Aorta (tissue), 5 donors: ENCODE measurements around the gene ABCG1. TPM values are rescaled to one million over a fixed set of nuclear protein-coding genes. Genes with fewer than 3 reads are reported as not detected.

Experiments
- ATAC-seq: fragments of 200-7000 bp; cut with Tn5 transposase; one replicate; pipeline ENCODE4 v1.9.1; 2022; ENCODE audit warnings: moderate library complexity; ENCODE audit not compliant: low FRiP score
- DNase-seq, 2 donors: peaks; one replicate each; pipeline ENCODE4 v3.0.0-alpha.2; 2020
- H3K27ac ChIP-seq, 2 donors: one replicate each; pipeline ENCODE4 v1.5.1; 2013; ENCODE audit warnings: low read length in 2 of 2, mild to moderate bottlenecking in 2 of 2, moderate library complexity in 2 of 2, control low read depth in 1 of 2, inconsistent platforms in 1 of 2, low read depth in 1 of 2
- H3K27me3 ChIP-seq, 2 donors: one replicate each; pipeline ENCODE4 v1.6.1; 2013; ENCODE audit warnings: control low read depth in 1 of 2, low read length in 1 of 2, mild to moderate bottlenecking in 1 of 2, moderate library complexity in 1 of 2; ENCODE audit not compliant: insufficient read depth in 2 of 2, control insufficient read depth in 1 of 2
- H3K36me3 ChIP-seq, 2 donors: one replicate each; pipeline ENCODE4 v1.6.1; 2013; ENCODE audit warnings: control low read depth in 1 of 2, low read length in 1 of 2, mild to moderate bottlenecking in 1 of 2; ENCODE audit not compliant: insufficient read depth in 2 of 2, control insufficient read depth in 1 of 2
- H3K4me1 ChIP-seq, 2 donors: one replicate each; pipeline ENCODE4 v1.6.1; 2013; ENCODE audit warnings: low read length in 2 of 2, control low read depth in 1 of 2, mild to moderate bottlenecking in 1 of 2, moderate library complexity in 1 of 2; ENCODE audit not compliant: insufficient read depth in 2 of 2, control insufficient read depth in 1 of 2
- H3K4me3 ChIP-seq, 2 donors: one replicate each; pipeline ENCODE4 v1.5.1; 2013; ENCODE audit warnings: low read length in 2 of 2, control low read depth in 1 of 2, mild to moderate bottlenecking in 1 of 2
- H3K9me3 ChIP-seq: one replicate; pipeline ENCODE4 v1.6.1; 2013; ENCODE audit warnings: mild to moderate bottlenecking, low read length; ENCODE audit not compliant: control insufficient read depth
- WGBS, 2 donors: extraction: QIAGEN DNeasy Blood & Tissue Kit; methylation state at CpG; one replicate each; pipeline ENCODE4 v1.1.7; 2013; 5-methylcytosine and 5-hydroxymethylcytosine counted together
- intact Hi-C, 2 donors: fragments of 100-400 bp; cut with DNase I; formaldehyde crosslinking; loops; one replicate each; pipeline versions ENCODE4 v1.14.2 to v1.15.0; 2022
- polyA plus RNA-seq, 2 donors: library from polyadenylated mRNA; stranded (reverse); fragments of 200-250 nt; gene quantifications; one replicate each; pipeline ENCODE4 v1.2.3, GENCODE V29; 2013
- total RNA-seq, 2 donors: library from RNA; stranded (reverse); fragmentation: NEBNext Ultra II Directional; extraction: Animal tissue kit (Norgen Biotek cat#: 25700); gene quantifications; one replicate each; pipeline ENCODE4 v1.2.1, GENCODE V29; 2021
- donor health status: healthy with polysubstance abuse.
- donor health status: Bipolar disorder and iron deficiency.
- donor health status: DM: no; HTN: no; CAD: no.
- donor health status: DM: no; HTN: no; CAD: no.
- donor health status: DM: yes; HTN: yes; CAD: no.

Gene ABCG1
- total and polyA plus RNA-seq, 4 donors = 4.8 to 24.2 (median 13.1) TPM

GRCh38 chr21:42254651-42255601 lies 36.0 kb downstream of the ABCG1 start:
- no peaks in the 10 kb centered on the region for H3K27me3 ChIP-seq
- WGBS, 2 donors = 69 to 70% methylated on average over 17 of the region's 17 CpGs
- no peak for DNase-seq
- no peak overlapping the region for H3K27ac ChIP-seq
- ATAC-seq = no peak
- H3K36me3 ChIP-seq = no peaks in the 10 kb centered on the region
- no peaks in the 10 kb centered on the region for H3K4me1 ChIP-seq
- H3K9me3 ChIP-seq = no peaks in the 10 kb centered on the region
- H3K4me3 ChIP-seq = no peak overlapping the region
- intact Hi-C loops = loop anchor here (5.0 to 10.0 kb wide), 3 partner anchors 60 to 108 kb away; no protein-coding TSS in a partner anchor

DNA sequence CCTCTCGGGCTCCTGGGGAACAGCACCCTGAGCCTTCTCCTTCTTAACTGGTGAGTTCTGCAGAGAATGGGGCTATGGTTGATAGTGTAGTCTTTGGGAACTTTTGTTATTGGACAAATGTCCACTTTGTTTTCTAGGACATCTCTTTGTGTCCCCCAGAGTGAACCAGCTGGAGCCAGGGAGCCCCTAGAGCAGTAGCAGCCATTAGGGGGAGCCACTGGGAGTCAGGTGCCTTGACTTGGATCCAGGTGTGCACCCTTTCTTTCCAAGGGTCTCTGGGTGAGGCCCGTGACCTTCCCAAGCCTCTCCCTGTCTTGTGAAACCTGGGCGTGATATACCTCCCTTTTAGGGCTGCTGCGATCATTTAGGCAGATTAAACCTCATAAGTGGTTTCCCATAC lies 36.9 kb downstream of the ABCG1 start:
- Histone ChIP-seq H3K4me1 (no peaks in the 10 kb centered on the region), H3K27me3 (no peaks in the 10 kb centered on the region), H3K9me3 (no peaks in the 10 kb centered on the region), H3K4me3 (no peak overlapping the region), H3K27ac (no peak overlapping the region), H3K36me3 (no peaks in the 10 kb centered on the region)
- intact Hi-C loops = loop anchor here (5.0 to 10.0 kb wide), 3 partner anchors 61 to 109 kb away; no protein-coding TSS in a partner anchor
- DNase-seq (no peak), ATAC-seq (no peak)
- 97 to 100% methylated on average over 4 of the region's 4 CpGs for WGBS, 2 donors

DNA sequence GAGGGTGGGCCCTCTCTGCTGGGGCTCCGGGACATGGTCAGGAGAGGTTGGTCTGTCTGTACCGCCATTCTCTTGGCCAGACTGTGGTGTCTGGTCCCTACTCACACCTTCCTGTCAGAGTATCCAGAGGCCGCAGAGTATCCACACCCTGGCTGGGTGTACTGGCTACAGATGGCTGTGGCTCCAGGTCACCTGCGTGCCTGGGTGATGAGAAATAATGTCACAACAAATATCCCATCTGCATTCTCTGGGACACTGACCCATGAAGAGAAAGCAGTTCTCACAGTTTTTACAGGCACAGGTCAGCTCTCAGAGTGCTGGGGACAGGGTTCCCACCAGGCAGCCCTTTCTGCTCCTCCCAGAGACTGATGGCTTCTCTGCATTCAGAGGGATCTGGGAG lies 37.4 kb downstream of the ABCG1 start:
- H3K4me3 ChIP-seq = no peak overlapping the region
- DNase-seq (no peak), ATAC-seq (no peak)
- no peaks in the 10 kb centered on the region for H3K36me3 ChIP-seq
- 97 to 100% methylated on average over 4 of the region's 4 CpGs for WGBS, 2 donors
- H3K4me1 ChIP-seq = no peaks in the 10 kb centered on the region
- H3K27me3 ChIP-seq = no peaks in the 10 kb centered on the region
- no peak overlapping the region for H3K27ac ChIP-seq
- no peaks in the 10 kb centered on the region for H3K9me3 ChIP-seq
- intact Hi-C loops = loop anchor here (5.0 to 10.0 kb wide), 3 partner anchors 62 to 109 kb away; no protein-coding TSS in a partner anchor

GRCh38 chr21:42257091-42257765 lies 38.3 kb downstream of the ABCG1 start:
- no peaks in the 10 kb centered on the region for H3K4me1 ChIP-seq
- intact Hi-C loops = loop anchor here (5.0 to 10.0 kb wide), 3 partner anchors 62 to 110 kb away; no protein-coding TSS in a partner anchor
- no peaks in the 10 kb centered on the region for H3K27me3 ChIP-seq

DNA sequence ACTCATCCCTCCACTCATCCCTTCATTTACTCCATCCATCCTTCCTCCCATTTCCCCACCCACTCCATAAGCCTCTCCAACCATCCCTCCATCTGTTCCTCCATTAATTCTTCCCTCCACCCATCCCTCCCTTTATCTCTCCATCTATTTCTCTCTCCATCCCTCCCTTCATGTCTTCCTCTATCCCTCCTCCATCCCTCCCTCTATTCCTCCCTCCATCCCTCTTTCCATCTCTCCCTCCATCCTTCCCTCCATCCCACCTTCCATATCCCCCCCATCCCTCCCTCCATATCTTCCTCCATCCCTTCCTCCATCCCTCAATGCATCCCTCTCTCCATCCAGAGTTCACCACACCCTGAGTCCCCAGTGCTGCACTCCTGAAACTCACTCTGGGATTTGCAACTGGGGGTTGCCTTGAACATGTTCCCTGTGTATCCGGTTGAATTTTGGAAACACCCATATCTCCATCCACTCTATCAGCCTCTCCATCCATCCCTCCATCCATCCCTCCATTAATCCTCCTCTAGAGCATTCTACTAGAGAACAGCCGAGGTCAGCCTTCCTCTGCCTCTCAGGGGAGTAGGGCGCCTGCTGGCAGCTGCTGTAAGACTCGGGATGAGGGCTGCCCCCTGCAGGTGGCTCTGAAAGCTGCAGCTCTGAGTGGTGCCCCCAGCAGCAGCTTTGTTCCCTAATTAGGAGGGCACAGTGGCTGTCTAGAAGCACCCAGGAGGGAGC lies 39.4 kb downstream of the ABCG1 start:
- intact Hi-C loops = loop anchor here (1.0 to 10.0 kb wide), 4 partner anchors 64 to 111 kb away; no protein-coding TSS in a partner anchor
- H3K27ac ChIP-seq = no peak overlapping the region
- no peaks in the 10 kb centered on the region for H3K4me1 ChIP-seq
- ATAC-seq (peak; percentile 75), DNase-seq (peak; percentile 84 to 85)
- no peaks in the 10 kb centered on the region for H3K36me3 ChIP-seq
- H3K9me3 ChIP-seq = no peaks in the 10 kb centered on the region
- H3K27me3 ChIP-seq = no peaks in the 10 kb centered on the region
- 10 to 16% methylated on average over 4 of the region's 4 CpGs for WGBS, 2 donors
- H3K4me3 ChIP-seq = no peak overlapping the region

More at GRCh38 chr21:42257091-42257765, 38.3 kb downstream of the ABCG1 start:
- Histone ChIP-seq H3K27ac (no peak overlapping the region), H3K9me3 (no peaks in the 10 kb centered on the region), H3K4me3 (no peak overlapping the region), H3K36me3 (no peaks in the 10 kb centered on the region)
- 61 to 71% methylated on average over 12 of the region's 12 CpGs for WGBS, 2 donors
- DNase-seq (no peak), ATAC-seq (no peak)

DNA sequence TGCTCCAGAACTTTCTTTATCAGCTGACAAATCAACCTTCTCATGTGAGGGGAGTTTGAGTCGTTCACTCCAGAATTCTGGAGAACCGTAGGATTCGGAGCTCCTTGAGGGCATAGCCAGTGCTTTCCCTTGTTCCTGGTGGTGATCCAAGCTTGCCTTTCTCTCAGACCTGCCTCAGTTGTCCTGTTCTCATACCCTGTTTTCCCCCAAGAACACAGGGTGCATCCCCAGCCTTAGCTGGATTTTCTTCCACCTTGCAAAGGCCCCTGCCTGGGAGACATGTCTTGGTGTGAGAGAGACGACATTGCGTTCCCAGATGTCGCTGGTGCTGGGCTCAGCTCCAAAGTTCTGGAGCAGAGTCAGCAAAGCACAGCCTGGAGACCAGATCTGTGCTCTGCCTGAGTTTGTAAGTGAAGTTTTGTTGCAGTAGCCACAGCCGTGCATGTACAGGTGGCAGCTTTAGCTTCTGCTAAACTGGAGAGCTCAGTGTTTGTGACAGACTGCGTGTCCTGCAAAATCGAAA lies 40.0 kb downstream of the ABCG1 start:
- intact Hi-C loops = loop anchor here (1.0 to 10.0 kb wide), 4 partner anchors 64 to 112 kb away; no protein-coding TSS in a partner anchor
- no peaks in the 10 kb centered on the region for H3K9me3 ChIP-seq
- no peak overlapping the region for H3K4me3 ChIP-seq
- H3K4me1 ChIP-seq = no peaks in the 10 kb centered on the region
- DNase-seq (no peak), ATAC-seq (no peak)
- no peaks in the 10 kb centered on the region for H3K27me3 ChIP-seq
- H3K36me3 ChIP-seq = no peaks in the 10 kb centered on the region
- WGBS, 2 donors = 55 to 58% methylated on average over 9 of the region's 9 CpGs
- H3K27ac ChIP-seq = no peak overlapping the region

DNA sequence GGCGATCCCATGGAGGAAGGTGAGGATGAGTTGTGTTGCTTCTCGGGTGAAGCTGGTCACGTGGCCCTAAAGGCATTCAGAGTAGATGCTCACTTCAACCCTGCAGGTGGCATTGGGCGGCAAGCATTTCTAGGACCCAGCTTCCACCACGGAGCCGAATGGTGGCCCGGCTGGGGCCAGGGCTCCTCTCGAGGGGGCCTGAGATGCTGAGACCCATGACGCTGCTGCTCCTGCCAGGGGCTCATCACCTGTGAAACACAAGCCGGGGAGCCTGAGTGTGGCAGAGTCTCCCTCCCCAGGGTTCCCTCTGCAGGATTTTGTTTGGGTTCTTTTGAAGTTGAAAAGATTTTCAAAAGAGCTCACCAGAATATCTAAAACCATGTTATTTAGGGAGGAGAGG lies 41.2 kb downstream of the ABCG1 start:
- DNase-seq = no peak
- WGBS, 2 donors = 89 to 95% methylated on average over 10 of the region's 10 CpGs
- no peak for ATAC-seq
- H3K4me3 ChIP-seq = no peak overlapping the region
- intact Hi-C loops = no loop called here
- no peaks in the 10 kb centered on the region for H3K4me1 ChIP-seq
- no peaks in the 10 kb centered on the region for H3K36me3 ChIP-seq
- no peak overlapping the region for H3K27ac ChIP-seq
- H3K9me3 ChIP-seq = no peaks in the 10 kb centered on the region
- H3K27me3 ChIP-seq = no peaks in the 10 kb centered on the region

DNA sequence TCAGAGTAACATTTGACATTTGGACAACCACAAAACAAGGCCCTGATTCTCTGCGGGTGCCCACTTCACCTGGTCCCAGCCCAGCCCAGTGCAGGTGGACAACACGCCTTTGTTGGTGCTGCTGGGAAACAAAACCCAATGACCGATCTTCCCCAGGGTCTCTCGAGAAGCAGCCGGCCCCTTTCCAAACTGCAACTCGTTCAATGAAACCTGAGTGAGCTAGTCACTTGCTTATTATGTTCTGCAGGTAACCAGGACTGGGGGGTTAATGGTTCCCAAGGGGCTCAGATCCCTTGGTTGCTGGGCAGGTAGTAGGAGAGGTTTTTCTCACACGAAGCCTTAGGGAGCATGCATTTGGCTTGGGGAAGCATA lies 42.9 kb downstream of the ABCG1 start:
- WGBS, 2 donors = 94% methylated on average over 7 of the region's 7 CpGs
- Histone ChIP-seq H3K27me3 (no peaks in the 10 kb centered on the region), H3K4me1 (no peaks in the 10 kb centered on the region), H3K27ac (no peak overlapping the region), H3K9me3 (no peaks in the 10 kb centered on the region), H3K4me3 (no peak overlapping the region), H3K36me3 (no peaks in the 10 kb centered on the region)
- ATAC-seq (no peak), DNase-seq (no peak)
- intact Hi-C loops = no loop called here
